H1 (cell line): ENCODE data around the gene PDIA5. TPM values are rescaled to one million over a fixed set of nuclear protein-coding genes. Genes with fewer than 3 reads are reported as not detected.

Experiments used
- CBX5 ChIP-seq: fragments of 300-800, 300-1000 bp; sonication (generic); IDR thresholded peaks from 2 replicates; pipeline ENCODE4 v1.7.1; 2016; ENCODE audit warnings: antibody characterized with exemption, low read length, low read depth
- FOSL1 ChIP-seq: IDR thresholded peaks from 2 replicates; pipeline ENCODE4 v1.6.1; 2011; ENCODE audit warnings: mild to moderate bottlenecking, low read depth, low read length, moderate library complexity; ENCODE audit not compliant: insufficient read depth
- KDM5A ChIP-seq: fragments of 200-600 bp; IDR thresholded peaks from 2 replicates; pipeline ENCODE4 v1.7.1; 2012; ENCODE audit warnings: mild to moderate bottlenecking, low read length, inconsistent platforms, mixed read lengths
- MAFK ChIP-seq: IDR thresholded peaks from 2 replicates; pipeline ENCODE4 v1.6.1; 2012; ENCODE audit warnings: low read depth, mild to moderate bottlenecking, improper control_type of control experiment, low read length
- PHF8 ChIP-seq: fragments of 200-600 bp; sonication (generic); conservative IDR thresholded peaks from 2 replicates; pipeline ENCODE4 v1.7.1; 2012; ENCODE audit warnings: low read depth, mild to moderate bottlenecking, inconsistent platforms, low read length, moderate library complexity
- TBP ChIP-seq: IDR thresholded peaks from 2 replicates; pipeline ENCODE4 v1.6.1; 2011; ENCODE audit warnings: low read depth, low read length, improper control_type of control experiment
- polyA plus RNA-seq, 7 experiments: library from polyadenylated mRNA; depleted of rRNA in 3 of 7; stranded (reverse) in 5 of 7; unstranded in 2 of 7; fragments of >200 nt in 5 of 7; fragments of 200-250 nt in 2 of 7; gene quantifications; 1 replicate in 5 of 7; 2 replicates in 1 of 7; 4 replicates in 1 of 7; pipeline versions ENCODE4 v1.2.1 to v1.2.3, GENCODE V29; 2011 to 2013; ENCODE audit warnings: missing spikeins in 2 of 7, mixed read lengths in 2 of 7
- total RNA-seq: library from RNA; stranded (reverse); fragmentation: NEBNext Ultra II Directional; extraction: Animal tissue kit (Norgen Biotek cat#: 25700); gene quantifications from 2 replicates; pipeline ENCODE4 v1.2.1, GENCODE V29; 2021
- TF ChIP-seq, protein P1 (sequence below): IDR thresholded peaks from 2 replicates; pipeline ENCODE4 v1.6.1; 2012; ENCODE audit warnings: low read length, inconsistent platforms

The PDIA5 gene
- total and polyA plus RNA-seq, 2 of the 8 experiments (the other 6 are each of a cell fraction or from before 2014, with no cell fraction given) = 18.2 to 32.8 TPM

DNA sequence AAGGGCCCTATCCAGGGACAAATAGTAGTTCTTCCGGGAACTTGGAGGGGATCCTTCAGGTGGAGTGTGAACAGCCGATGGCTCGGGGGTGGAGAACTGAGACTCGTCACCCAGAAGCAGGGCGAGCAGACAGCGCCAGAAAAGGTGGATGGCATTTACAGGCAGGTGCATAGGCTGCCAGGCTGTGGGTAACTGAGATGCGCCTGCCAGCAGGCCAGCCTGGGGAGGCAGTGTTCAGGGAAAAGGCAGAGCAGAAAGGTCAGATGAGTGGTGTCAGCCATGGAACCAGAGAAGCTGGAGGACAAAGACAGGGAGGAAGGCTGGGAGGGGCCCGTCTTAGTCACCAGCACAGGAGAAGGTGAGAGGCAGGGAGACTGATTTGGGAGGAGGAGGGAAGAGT, 81.9 kb downstream of the PDIA5 start (continued):
- TF ChIP-seq PHF8 (no peak), KDM5A (no peak), CBX5 (no peak), MAFK (no peak), FOSL1 (no peak), TBP (no peak)
- TF ChIP-seq, protein P1, sequence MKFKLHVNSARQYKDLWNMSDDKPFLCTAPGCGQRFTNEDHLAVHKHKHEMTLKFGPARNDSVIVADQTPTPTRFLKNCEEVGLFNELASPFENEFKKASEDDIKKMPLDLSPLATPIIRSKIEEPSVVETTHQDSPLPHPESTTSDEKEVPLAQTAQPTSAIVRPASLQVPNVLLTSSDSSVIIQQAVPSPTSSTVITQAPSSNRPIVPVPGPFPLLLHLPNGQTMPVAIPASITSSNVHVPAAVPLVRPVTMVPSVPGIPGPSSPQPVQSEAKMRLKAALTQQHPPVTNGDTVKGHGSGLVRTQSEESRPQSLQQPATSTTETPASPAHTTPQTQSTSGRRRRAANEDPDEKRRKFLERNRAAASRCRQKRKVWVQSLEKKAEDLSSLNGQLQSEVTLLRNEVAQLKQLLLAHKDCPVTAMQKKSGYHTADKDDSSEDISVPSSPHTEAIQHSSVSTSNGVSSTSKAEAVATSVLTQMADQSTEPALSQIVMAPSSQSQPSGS = no peak
